Cortex of kidney (tissue), 1 donor: ENCODE data around the gene SOX2.

ENCODE experiments used
- DNase-seq: peaks from one replicate; lab custom pipeline; 2025; lab: John Stamatoyannopoulos, UW

SOX2 gene

GRCh38 chr3:181722766-181723425 is 11.2 kb downstream of the SOX2 start:
- DNase-seq: no peak

- no peak for DNase-seq
Observed at GRCh38 chr3:181723625-181724191, 12.0 kb downstream of the SOX2 start.

GRCh38 chr3:181724192-181724965 is 12.7 kb downstream of the SOX2 start:
- DNase-seq: no peak

GRCh38 chr3:181725131-181725731 is 13.5 kb downstream of the SOX2 start:
- no peak for DNase-seq

GRCh38 chr3:181725830-181726229 is 14.1 kb downstream of the SOX2 start:
- no peak for DNase-seq

GRCh38 chr3:181726351-181727330 is 14.9 kb downstream of the SOX2 start:
- no peak for DNase-seq

- DNase-seq: no peak
Observed at GRCh38 chr3:181727341-181728032, 15.8 kb downstream of the SOX2 start.

- DNase-seq: no peak
Observed at GRCh38 chr3:181728470-181729340, 17.0 kb downstream of the SOX2 start.

GRCh38 chr3:181729341-181729869 is 17.7 kb downstream of the SOX2 start:
- DNase-seq: no peak

- DNase-seq: no peak
Observed at GRCh38 chr3:181730316-181730715, 18.6 kb downstream of the SOX2 start.

GRCh38 chr3:181730934-181731333 is 19.2 kb downstream of the SOX2 start:
- DNase-seq: no peak

- no peak for DNase-seq
Observed at GRCh38 chr3:181735911-181736310, 24.2 kb downstream of the SOX2 start.

GRCh38 chr3:181738551-181738950 is 26.8 kb downstream of the SOX2 start:
- DNase-seq: no peak

GRCh38 chr3:181739628-181740027 is 27.9 kb downstream of the SOX2 start:
- no peak for DNase-seq

- no peak for DNase-seq
Observed at GRCh38 chr3:181741417-181741816, 29.7 kb downstream of the SOX2 start.

GRCh38 chr3:181752202-181752671 is 40.5 kb downstream of the SOX2 start:
- DNase-seq: no peak

- DNase-seq: no peak
Observed at GRCh38 chr3:181753391-181753790, 41.7 kb downstream of the SOX2 start.

- DNase-seq: no peak
Observed at GRCh38 chr3:181755959-181756358, 44.2 kb downstream of the SOX2 start.

GRCh38 chr3:181756645-181757297 is 45.0 kb downstream of the SOX2 start:
- DNase-seq: no peak
